Left kidney (tissue), 2 donors: ENCODE data around the gene E2F4. TPM values are rescaled to one million over a fixed set of nuclear protein-coding genes. Genes with fewer than 3 reads are reported as not detected.

Experiments used
- DNase-seq: peaks from one replicate; pipeline ENCODE4 v3.0.0-alpha.2; 2013
- polyA plus RNA-seq: library from polyadenylated mRNA; unstranded; fragments of 120-200 nt; gene quantifications from one replicate; pipeline ENCODE4 v1.2.1, GENCODE V29; 2013; ENCODE audit not compliant: insufficient read length

E2F4 gene
- polyA plus RNA-seq, 1 donor = 55.6 TPM

GRCh38 chr16:67207249-67208091 lies 15.5 kb downstream of the E2F4 start:
- no peak for DNase-seq

GRCh38 chr16:67208154-67208896 lies 16.4 kb downstream of the E2F4 start:
- no peak for DNase-seq

DNA sequence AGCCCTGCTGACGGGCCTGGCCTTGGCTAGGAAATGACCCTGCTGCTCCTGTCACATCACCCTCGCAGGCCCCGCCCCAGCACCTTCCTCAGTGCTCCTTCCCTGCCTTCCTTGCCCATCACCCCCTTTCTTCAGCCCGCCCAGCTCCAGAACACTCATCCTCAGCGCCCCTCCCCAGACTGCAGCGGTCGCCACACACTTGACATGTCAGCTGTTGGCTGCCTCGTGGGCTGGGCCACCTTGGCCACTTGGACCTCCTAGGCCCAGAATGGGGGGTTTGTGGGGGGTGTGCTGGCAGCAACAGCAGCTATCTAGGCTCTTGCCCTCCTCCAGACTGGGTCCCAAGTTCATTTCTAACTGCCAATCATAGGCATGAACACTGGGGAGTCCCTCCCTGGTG lies 17.6 kb downstream of the E2F4 start:
- DNase-seq = no peak

GRCh38 chr16:67210069-67210937 lies 18.3 kb downstream of the E2F4 start:
- DNase-seq = no peak

DNA sequence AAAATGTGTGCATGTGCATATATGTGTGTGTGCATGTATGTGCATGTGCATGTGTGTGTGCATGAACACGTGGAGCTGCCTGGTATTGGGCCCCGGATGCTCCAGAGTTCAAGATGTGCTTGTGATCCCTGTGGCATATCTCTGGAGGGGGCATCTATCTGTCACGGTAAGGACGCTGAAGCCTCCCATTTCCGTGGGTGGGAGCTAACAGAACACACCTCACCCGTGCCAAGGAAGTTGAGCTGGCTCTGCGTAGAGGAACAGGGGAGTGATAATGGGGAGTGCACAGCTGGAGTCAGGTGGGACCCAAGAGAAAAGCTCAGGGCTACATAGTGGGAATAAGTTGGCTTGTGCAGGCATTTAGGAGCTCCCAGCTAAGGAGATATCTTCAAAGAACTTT lies 19.7 kb downstream of the E2F4 start:
- DNase-seq = no peak

GRCh38 chr16:67212766-67213165 lies 20.8 kb downstream of the E2F4 start:
- DNase-seq = no peak

DNA sequence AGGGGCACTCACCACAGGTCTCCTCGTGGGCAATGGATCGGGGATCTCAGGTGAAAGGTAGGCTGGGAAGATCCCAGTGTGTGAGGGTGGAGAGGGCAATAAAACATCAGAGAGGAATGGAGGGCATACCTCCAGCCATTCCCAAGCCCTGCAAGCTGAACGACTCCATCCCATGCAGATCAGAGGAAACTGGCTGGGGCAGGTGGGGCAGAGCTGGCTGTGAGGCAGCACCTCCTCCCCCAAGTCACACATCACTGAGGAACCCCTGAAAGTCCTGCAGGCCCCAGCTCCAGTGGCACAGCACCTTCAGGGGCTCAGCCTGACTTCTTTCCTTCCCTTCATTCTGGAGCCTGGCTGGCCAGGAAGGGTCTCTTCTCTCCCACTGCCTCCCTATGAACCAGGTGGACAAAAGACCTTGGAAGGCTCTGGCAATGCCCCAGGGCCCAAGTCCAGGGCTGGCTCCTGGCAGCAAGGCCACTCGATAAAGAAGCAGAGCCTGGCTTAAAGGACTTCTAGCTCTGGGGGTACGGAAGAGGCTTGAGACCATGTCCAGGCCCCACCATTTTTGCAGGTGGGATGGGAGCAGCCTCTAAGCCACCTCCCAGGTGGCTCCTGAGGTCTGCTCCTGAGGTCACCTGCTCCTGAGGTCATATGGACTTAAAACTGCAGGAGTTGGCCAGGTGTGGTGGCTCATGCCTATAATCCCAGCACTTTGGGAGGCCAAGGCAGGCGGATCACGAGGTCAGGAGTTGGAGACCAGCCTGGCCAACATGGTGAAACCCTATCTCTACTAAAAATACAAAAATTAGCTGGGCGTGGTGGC lies 21.5 kb downstream of the E2F4 start:
- no peak for DNase-seq

DNA sequence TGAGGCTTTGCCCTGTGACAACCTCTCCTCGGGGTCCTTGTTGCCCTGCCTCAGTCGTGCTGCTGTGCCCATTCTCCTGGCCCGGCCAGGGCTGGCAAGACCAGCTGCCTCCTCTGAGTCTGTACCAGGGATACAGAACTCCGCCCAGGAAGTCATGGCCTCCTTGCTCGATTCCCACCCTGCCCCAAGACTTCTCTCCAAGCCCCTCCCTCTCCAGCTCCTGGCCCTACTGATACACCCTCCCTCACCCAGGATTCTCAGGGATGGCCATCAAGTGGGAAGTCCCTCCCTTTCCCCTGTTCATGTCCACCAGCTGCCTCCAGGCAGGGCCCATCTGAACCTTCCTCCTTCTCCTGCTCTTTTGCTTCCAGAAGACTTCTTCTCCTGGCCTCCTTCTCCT lies 23.8 kb downstream of the E2F4 start:
- no peak for DNase-seq

- no peak for DNase-seq
Observed at GRCh38 chr16:67216612-67217490, 24.9 kb downstream of the E2F4 start.

DNA sequence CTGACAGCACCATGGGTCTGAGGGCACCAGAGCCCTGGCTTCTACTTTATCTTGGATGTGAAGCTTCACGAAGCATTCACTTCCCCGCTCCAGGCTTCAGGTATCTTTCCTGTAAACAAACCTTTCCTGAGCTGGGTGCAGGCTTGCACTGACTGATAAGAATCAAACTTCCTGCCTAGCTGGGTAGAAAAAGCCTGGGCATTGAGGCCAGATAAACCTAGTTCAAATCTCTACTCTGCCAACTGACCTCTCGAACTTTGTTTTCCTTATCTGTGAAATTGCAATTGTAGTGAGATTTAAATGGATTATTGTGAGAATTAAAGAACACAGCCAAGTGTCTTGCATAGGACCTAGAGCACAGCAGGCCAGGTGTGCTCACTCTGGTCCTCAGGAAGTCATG lies 32.0 kb downstream of the E2F4 start:
- no peak for DNase-seq

DNA sequence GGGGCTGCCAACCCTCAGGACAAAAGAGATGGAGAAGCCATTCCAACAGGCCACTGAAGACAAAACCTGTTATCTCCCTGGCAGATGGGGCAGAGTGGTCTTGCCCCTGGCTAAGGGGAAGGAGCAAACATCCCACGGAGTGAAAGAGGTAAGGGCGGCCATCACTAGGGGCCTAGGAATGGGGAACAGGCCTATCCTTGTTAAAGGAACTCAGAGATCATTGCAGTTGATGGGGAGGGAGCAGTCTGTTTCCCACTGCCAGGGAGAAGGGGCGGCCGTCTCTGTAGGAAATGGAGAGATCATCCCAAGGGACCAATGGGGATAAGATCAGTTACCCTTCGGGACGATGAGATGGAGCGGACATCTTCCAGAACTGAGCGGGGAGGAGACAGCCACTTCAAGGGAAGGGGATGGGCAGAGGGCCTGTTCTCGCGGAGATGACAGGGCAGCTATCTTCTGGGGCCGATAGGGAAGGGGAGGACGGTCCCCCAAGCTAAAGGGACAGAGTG lies 34.4 kb downstream of the E2F4 start:
- no peak for DNase-seq

- peak; percentile 99 for DNase-seq
Observed at GRCh38 chr16:67226804-67227566, 35.0 kb downstream of the E2F4 start, which contains the start of gene TMEM208. Gene TMEM208, plus strand, starts transcription at chr16:67227130. Its CDS starts 89 bp downstream, at chr16:67227219.

GRCh38 chr16:67227567-67227921 lies 35.6 kb downstream of the E2F4 start:
- no peak for DNase-seq

- DNase-seq = no peak
Observed at GRCh38 chr16:67228034-67228785, 36.3 kb downstream of the E2F4 start.

GRCh38 chr16:67228905-67229304 lies 37.0 kb downstream of the E2F4 start:
- no peak for DNase-seq

DNA sequence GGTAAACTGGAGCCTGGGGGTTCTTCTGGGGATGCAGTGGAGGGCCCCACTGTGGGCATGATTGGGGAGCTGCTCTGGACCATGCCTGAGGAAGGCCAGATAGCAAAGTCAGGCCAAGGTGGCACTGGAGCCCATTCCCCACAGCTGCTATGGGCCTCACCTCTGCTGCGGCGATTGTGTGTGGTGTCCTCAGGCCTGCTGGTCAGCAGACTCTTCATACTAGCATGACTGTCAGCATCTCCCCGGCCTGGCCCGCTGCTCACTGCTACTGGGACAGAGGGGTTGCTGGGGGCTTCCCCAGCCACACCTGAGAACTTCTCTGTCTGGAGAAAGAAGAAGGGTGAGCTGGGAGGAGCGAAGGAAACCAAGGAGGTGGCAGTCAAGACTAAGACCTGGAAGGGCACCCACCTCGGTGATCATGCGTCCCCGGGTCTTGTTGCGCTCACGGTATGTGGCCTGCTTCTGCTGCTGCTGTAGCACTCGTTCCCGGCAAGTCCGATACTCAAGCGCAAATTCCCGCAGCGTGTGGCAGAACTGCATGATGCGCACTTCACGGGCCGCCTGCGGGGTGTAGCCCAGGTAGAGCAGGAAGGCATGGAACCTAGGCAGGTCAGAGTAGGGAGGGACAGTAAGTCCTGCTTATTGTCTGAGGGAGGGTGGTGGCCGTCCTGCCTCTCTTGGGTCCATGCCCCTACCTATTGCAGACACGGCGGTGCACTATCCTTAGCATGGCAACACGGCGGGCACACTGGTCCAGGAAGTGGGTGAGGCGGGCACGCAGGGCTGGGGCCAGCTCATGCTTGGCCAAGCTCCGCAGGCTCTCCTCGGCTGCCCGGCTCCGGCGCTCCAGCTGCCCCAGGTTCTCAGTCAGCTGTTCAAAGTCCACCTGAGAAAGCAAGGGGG lies 38.2 kb downstream of the E2F4 start:
- no peak for DNase-seq

GRCh38 chr16:67230809-67231660 lies 39.1 kb downstream of the E2F4 start:
- no peak for DNase-seq
